ENCODE data around the gene CRHR2. TPM values are rescaled to one million over a fixed set of nuclear protein-coding genes. Genes with fewer than 3 reads are reported as not detected.

The CRHR2 gene
- total and polyA plus RNA-seq, 2 of the 13 experiments (the other 11 are each of a cell fraction or from before 2014, with no cell fraction given) = not detected

GRCh38 chr7:30671793-30672465, 10.3 kb downstream of the CRHR2 start (continued):
- TF ChIP-seq ZBTB4 (CRISPR knock-in tag; IDR thresholded peaks at IDR 0.05; ENCODE audit: borderline replicate concordance) (no peak), ZNF597 (CRISPR knock-in tag; IDR thresholded peaks at IDR 0.05) (no peak), ATRX (CRISPR knock-in tag; IDR thresholded peaks at IDR 0.05; ENCODE audit: borderline replicate concordance) (0 out of 2 replicates have a peak, but pooled peaks have one; percentile 64), ZKSCAN5 (CRISPR knock-in tag; IDR thresholded peaks at IDR 0.05) (no peak), TBP (CRISPR knock-in tag; IDR thresholded peaks at IDR 0.05) (no peak), NCOA5 (CRISPR knock-in tag; IDR thresholded peaks at IDR 0.05) (no peak), ZNF367 (CRISPR knock-in tag; IDR thresholded peaks at IDR 0.05; ENCODE audit: borderline replicate concordance) (peak; percentile 65; the same call in 1 of the 2 replicates), ZNF274 (CRISPR knock-in tag; IDR thresholded peaks at IDR 0.05) (no peak), ZFP1 (CRISPR knock-in tag; IDR thresholded peaks at IDR 0.05) (peak; percentile 70; the same call in 1 of the 2 replicates), FOXO1 (CRISPR knock-in tag; IDR thresholded peaks at IDR 0.05) (peak; percentile 61), FOXK2 (IDR thresholded peaks at IDR 0.05) (no peak), NRL (CRISPR knock-in tag; IDR thresholded peaks at IDR 0.05; ENCODE audit: borderline replicate concordance) (no peak), TGIF2 (CRISPR knock-in tag; IDR thresholded peaks at IDR 0.05) (peak; percentile 93), PAX8 (CRISPR knock-in tag; IDR thresholded peaks at IDR 0.05; ENCODE audit: borderline replicate concordance) (no peak), SALL1 (CRISPR knock-in tag; IDR thresholded peaks at IDR 0.05) (peak; percentile 94), HMGXB4 (CRISPR knock-in tag; IDR thresholded peaks at IDR 0.05; ENCODE audit: borderline replicate concordance in 1 of 2, low read depth in 1 of 2) (0 out of 4 replicates have a peak, but pooled peaks of 1 of the 2 experiments have one; percentile 56), TOE1 (CRISPR knock-in tag; IDR thresholded peaks at IDR 0.05) (no peak), ZNF629 (CRISPR knock-in tag; conservative IDR thresholded peaks at IDR 0.05) (no peak), RNF2 (conservative IDR thresholded peaks at IDR 0.05; ENCODE audit: low read depth) (no peak)
- TF ChIP-seq, protein P1, sequence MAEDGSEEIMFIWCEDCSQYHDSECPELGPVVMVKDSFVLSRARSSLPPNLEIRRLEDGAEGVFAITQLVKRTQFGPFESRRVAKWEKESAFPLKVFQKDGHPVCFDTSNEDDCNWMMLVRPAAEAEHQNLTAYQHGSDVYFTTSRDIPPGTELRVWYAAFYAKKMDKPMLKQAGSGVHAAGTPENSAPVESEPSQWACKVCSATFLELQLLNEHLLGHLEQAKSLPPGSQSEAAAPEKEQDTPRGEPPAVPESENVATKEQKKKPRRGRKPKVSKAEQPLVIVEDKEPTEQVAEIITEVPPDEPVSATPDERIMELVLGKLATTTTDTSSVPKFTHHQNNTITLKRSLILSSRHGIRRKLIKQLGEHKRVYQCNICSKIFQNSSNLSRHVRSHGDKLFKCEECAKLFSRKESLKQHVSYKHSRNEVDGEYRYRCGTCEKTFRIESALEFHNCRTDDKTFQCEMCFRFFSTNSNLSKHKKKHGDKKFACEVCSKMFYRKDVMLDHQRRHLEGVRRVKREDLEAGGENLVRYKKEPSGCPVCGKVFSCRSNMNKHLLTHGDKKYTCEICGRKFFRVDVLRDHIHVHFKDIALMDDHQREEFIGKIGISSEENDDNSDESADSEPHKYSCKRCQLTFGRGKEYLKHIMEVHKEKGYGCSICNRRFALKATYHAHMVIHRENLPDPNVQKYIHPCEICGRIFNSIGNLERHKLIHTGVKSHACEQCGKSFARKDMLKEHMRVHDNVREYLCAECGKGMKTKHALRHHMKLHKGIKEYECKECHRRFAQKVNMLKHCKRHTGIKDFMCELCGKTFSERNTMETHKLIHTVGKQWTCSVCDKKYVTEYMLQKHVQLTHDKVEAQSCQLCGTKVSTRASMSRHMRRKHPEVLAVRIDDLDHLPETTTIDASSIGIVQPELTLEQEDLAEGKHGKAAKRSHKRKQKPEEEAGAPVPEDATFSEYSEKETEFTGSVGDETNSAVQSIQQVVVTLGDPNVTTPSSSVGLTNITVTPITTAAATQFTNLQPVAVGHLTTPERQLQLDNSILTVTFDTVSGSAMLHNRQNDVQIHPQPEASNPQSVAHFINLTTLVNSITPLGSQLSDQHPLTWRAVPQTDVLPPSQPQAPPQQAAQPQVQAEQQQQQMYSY (CRISPR knock-in tag; IDR thresholded peaks at IDR 0.05) = 0 out of 2 replicates have a peak, but pooled peaks have one; percentile 28
